GM23338 (cell line): Measurements from ENCODE around the gene ZSCAN21.

Source experiments
- CREB1 ChIP-seq: fragments of 250-450 bp; sonication (Bioruptor Pico); IDR thresholded peaks from 2 replicates; pipeline ENCODE4 v1.5.0; 2020; ENCODE audit warnings: low read depth, mild to moderate bottlenecking, moderate library complexity
- EZH2 ChIP-seq: fragments of 200-600 bp; sonication (generic); IDR thresholded peaks from one replicate; pipeline ENCODE4 v1.8.0; 2017; ENCODE audit warnings: antibody characterized with exemption, mild to moderate bottlenecking, low read depth; ENCODE audit not compliant: unreplicated experiment
- EZH2phosphoT487 ChIP-seq: fragments of 200-600 bp; sonication (generic); IDR thresholded peaks from one replicate; pipeline ENCODE4 v1.8.1; 2018; ENCODE audit warnings: antibody characterized with exemption; ENCODE audit not compliant: unreplicated experiment
- JUNB ChIP-seq: IDR thresholded peaks from one replicate; pipeline ENCODE4 v1.6.1; 2016; ENCODE audit warnings: antibody characterized with exemption; ENCODE audit not compliant: unreplicated experiment
- NANOG ChIP-seq: IDR thresholded peaks from 2 replicates; pipeline ENCODE4 v1.6.1; 2016; ENCODE audit warnings: antibody characterized with exemption, borderline replicate concordance
- POLR2AphosphoS5 ChIP-seq: IDR thresholded peaks from 2 replicates; pipeline ENCODE4 v1.6.1; 2016; ENCODE audit warnings: antibody characterized with exemption, low read depth
- ZNF331 ChIP-seq: fragments of 250-450 bp; sonication (Bioruptor Pico); IDR thresholded peaks from 2 replicates; pipeline ENCODE4 v1.5.0; 2020; ENCODE audit warnings: low read depth, mild to moderate bottlenecking, moderate library complexity
- TF ChIP-seq, protein P1 (sequence below), 2 experiments: fragments of 200-600 bp in 1 of 2; sonication (generic) in 1 of 2; conservative IDR thresholded peaks; 2 replicates each; pipeline versions ENCODE4 v1.5.1 to v1.6.1; 2016 to 2017; ENCODE audit warnings: antibody characterized with exemption in 2 of 2, low read depth in 2 of 2, mild to moderate bottlenecking in 2 of 2, moderate library complexity in 1 of 2
- TF ChIP-seq, protein P2 (sequence below): fragments of 250-450 bp; sonication (Bioruptor Pico); IDR thresholded peaks from 2 replicates; pipeline ENCODE4 v1.5.0; 2020; ENCODE audit warnings: mild to moderate bottlenecking, moderate library complexity
- TF ChIP-seq, protein P3 (sequence below): IDR thresholded peaks from one replicate; pipeline ENCODE4 v1.6.1; 2018; ENCODE audit warnings: antibody characterized with exemption; ENCODE audit not compliant: unreplicated experiment
- TF ChIP-seq, protein P4 (sequence below): IDR thresholded peaks from 2 replicates; pipeline ENCODE4 v1.6.1; 2016; ENCODE audit warnings: antibody characterized with exemption

DNA sequence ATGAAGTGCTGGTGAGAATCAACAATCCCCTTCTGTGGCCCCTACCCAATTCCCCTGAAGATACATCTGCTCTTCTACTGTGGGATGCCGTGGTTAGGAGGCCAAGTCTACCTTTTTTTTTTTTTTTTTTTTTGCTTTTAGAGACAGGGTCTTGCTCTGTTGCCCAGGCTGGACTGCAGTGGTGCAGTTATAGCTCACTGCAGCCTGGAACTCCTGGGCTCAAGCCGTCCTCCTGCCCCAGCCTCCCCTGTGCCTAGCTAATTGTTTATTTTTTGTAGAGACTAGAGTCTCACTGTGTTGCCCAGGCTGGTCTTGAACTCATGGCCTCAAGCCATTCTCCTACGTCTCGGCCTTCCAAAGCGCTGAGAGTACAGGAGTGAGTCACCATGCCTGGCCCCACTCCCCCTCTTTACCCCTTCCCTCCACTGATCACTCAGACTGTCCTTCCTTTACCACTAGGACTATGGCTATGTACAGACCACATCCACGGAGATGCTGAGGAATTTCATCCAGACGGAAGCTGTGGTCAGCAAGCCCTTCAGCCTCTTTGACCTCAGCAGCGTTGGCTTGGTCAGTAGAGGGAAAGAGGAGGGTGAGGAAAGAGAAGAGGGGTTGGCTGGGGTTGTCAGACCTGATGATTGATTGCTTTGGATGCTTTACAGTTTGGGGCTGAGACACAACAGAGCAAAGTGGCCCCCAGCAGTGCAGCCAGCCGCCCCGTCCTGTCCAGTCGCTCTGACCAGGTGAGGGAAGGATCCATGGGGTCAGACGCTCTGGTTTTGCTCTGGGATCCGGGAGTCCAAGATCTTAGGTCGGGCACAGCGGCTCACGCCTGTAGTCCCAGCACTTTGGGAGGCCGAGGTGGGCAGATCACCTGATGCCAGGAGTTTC, 53.6 kb downstream of the ZSCAN21 start:
- no peak for TF ChIP-seq POLR2AphosphoS5
- TF ChIP-seq, protein P1, sequence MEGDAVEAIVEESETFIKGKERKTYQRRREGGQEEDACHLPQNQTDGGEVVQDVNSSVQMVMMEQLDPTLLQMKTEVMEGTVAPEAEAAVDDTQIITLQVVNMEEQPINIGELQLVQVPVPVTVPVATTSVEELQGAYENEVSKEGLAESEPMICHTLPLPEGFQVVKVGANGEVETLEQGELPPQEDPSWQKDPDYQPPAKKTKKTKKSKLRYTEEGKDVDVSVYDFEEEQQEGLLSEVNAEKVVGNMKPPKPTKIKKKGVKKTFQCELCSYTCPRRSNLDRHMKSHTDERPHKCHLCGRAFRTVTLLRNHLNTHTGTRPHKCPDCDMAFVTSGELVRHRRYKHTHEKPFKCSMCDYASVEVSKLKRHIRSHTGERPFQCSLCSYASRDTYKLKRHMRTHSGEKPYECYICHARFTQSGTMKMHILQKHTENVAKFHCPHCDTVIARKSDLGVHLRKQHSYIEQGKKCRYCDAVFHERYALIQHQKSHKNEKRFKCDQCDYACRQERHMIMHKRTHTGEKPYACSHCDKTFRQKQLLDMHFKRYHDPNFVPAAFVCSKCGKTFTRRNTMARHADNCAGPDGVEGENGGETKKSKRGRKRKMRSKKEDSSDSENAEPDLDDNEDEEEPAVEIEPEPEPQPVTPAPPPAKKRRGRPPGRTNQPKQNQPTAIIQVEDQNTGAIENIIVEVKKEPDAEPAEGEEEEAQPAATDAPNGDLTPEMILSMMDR (conservative IDR thresholded peaks at IDR 0.05; ENCODE audit: low read depth in 2 of 2) = no peak
- no peak for TF ChIP-seq JUNB
- no peak for TF ChIP-seq EZH2phosphoT487
- TF ChIP-seq CREB1 (CRISPR knock-in tag) = no peak
- TF ChIP-seq, protein P2, sequence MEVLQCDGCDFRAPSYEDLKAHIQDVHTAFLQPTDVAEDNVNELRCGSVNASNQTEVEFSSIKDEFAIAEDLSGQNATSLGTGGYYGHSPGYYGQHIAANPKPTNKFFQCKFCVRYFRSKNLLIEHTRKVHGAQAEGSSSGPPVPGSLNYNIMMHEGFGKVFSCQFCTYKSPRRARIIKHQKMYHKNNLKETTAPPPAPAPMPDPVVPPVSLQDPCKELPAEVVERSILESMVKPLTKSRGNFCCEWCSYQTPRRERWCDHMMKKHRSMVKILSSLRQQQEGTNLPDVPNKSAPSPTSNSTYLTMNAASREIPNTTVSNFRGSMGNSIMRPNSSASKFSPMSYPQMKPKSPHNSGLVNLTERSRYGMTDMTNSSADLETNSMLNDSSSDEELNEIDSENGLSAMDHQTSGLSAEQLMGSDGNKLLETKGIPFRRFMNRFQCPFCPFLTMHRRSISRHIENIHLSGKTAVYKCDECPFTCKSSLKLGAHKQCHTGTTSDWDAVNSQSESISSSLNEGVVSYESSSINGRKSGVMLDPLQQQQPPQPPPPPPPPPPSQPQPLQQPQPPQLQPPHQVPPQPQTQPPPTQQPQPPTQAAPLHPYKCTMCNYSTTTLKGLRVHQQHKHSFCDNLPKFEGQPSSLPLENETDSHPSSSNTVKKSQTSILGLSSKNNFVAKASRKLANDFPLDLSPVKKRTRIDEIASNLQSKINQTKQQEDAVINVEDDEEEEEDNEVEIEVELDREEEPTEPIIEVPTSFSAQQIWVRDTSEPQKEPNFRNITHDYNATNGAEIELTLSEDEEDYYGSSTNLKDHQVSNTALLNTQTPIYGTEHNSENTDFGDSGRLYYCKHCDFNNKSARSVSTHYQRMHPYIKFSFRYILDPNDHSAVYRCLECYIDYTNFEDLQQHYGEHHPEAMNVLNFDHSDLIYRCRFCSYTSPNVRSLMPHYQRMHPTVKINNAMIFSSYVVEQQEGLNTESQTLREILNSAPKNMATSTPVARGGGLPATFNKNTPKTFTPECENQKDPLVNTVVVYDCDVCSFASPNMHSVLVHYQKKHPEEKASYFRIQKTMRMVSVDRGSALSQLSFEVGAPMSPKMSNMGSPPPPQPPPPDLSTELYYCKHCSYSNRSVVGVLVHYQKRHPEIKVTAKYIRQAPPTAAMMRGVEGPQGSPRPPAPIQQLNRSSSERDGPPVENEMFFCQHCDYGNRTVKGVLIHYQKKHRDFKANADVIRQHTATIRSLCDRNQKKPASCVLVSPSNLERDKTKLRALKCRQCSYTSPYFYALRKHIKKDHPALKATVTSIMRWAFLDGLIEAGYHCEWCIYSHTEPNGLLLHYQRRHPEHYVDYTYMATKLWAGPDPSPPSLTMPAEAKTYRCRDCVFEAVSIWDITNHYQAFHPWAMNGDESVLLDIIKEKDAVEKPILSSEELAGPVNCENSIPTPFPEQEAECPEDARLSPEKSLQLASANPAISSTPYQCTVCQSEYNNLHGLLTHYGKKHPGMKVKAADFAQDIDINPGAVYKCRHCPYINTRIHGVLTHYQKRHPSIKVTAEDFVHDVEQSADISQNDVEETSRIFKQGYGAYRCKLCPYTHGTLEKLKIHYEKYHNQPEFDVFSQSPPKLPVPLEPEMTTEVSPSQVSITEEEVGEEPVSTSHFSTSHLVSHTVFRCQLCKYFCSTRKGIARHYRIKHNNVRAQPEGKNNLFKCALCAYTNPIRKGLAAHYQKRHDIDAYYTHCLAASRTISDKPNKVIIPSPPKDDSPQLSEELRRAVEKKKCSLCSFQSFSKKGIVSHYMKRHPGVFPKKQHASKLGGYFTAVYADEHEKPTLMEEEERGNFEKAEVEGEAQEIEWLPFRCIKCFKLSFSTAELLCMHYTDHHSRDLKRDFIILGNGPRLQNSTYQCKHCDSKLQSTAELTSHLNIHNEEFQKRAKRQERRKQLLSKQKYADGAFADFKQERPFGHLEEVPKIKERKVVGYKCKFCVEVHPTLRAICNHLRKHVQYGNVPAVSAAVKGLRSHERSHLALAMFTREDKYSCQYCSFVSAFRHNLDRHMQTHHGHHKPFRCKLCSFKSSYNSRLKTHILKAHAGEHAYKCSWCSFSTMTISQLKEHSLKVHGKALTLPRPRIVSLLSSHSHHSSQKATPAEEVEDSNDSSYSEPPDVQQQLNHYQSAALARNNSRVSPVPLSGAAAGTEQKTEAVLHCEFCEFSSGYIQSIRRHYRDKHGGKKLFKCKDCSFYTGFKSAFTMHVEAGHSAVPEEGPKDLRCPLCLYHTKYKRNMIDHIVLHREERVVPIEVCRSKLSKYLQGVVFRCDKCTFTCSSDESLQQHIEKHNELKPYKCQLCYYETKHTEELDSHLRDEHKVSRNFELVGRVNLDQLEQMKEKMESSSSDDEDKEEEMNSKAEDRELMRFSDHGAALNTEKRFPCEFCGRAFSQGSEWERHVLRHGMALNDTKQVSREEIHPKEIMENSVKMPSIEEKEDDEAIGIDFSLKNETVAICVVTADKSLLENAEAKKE = no peak
- TF ChIP-seq, protein P3, sequence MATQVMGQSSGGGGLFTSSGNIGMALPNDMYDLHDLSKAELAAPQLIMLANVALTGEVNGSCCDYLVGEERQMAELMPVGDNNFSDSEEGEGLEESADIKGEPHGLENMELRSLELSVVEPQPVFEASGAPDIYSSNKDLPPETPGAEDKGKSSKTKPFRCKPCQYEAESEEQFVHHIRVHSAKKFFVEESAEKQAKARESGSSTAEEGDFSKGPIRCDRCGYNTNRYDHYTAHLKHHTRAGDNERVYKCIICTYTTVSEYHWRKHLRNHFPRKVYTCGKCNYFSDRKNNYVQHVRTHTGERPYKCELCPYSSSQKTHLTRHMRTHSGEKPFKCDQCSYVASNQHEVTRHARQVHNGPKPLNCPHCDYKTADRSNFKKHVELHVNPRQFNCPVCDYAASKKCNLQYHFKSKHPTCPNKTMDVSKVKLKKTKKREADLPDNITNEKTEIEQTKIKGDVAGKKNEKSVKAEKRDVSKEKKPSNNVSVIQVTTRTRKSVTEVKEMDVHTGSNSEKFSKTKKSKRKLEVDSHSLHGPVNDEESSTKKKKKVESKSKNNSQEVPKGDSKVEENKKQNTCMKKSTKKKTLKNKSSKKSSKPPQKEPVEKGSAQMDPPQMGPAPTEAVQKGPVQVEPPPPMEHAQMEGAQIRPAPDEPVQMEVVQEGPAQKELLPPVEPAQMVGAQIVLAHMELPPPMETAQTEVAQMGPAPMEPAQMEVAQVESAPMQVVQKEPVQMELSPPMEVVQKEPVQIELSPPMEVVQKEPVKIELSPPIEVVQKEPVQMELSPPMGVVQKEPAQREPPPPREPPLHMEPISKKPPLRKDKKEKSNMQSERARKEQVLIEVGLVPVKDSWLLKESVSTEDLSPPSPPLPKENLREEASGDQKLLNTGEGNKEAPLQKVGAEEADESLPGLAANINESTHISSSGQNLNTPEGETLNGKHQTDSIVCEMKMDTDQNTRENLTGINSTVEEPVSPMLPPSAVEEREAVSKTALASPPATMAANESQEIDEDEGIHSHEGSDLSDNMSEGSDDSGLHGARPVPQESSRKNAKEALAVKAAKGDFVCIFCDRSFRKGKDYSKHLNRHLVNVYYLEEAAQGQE = no peak
- no peak for TF ChIP-seq EZH2
- TF ChIP-seq NANOG = no peak
- no peak for TF ChIP-seq ZNF331
- TF ChIP-seq, protein P4, sequence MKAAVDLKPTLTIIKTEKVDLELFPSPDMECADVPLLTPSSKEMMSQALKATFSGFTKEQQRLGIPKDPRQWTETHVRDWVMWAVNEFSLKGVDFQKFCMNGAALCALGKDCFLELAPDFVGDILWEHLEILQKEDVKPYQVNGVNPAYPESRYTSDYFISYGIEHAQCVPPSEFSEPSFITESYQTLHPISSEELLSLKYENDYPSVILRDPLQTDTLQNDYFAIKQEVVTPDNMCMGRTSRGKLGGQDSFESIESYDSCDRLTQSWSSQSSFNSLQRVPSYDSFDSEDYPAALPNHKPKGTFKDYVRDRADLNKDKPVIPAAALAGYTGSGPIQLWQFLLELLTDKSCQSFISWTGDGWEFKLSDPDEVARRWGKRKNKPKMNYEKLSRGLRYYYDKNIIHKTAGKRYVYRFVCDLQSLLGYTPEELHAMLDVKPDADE = no peak
